RWPE2 (cell line): ENCODE measurements around the gene ELMOD3.

ENCODE experiments used
- ATAC-seq: fragments of 200-7000 bp; cut with Tn5 transposase; 3 replicates; pipeline ENCODE4 v1.9.1; 2021; ENCODE audit warnings: low read depth
- DNase-seq: peaks from one replicate; pipeline ENCODE4 v3.0.0-alpha.2; 2020; ENCODE audit warnings: low spot score
- H3K27ac ChIP-seq: fragments of 450-650 bp; 2 replicates; pipeline ENCODE4 v1.5.1; 2017; ENCODE audit warnings: mild to moderate bottlenecking; ENCODE audit not compliant: poor library complexity, severe bottlenecking
- H3K27me3 ChIP-seq: fragments of 250-450 bp; sonication (Bioruptor Pico); 2 replicates; pipeline ENCODE4 v1.5.1; 2021; ENCODE audit warnings: mild to moderate bottlenecking, moderate library complexity; ENCODE audit not compliant: insufficient read depth, poor library complexity, severe bottlenecking
- H3K36me3 ChIP-seq: fragments of 250-450 bp; sonication (Bioruptor Pico); 2 replicates; pipeline ENCODE4 v1.5.1; 2020; ENCODE audit warnings: low read depth, mild to moderate bottlenecking, moderate library complexity
- H3K4me1 ChIP-seq: fragments of 250-450 bp; sonication (Bioruptor Pico); 2 replicates; pipeline ENCODE4 v1.5.1; 2021; ENCODE audit warnings: mild to moderate bottlenecking, moderate library complexity; ENCODE audit not compliant: insufficient read depth, poor library complexity, severe bottlenecking
- H3K4me3 ChIP-seq: fragments of 250-450 bp; sonication (Bioruptor Pico); 2 replicates; pipeline ENCODE4 v1.5.1; 2021; ENCODE audit warnings: mild to moderate bottlenecking, moderate library complexity; ENCODE audit not compliant: severe bottlenecking
- H3K9me3 ChIP-seq: fragments of 250-450 bp; sonication (Bioruptor Pico); 2 replicates; pipeline ENCODE4 v1.5.1; 2021; ENCODE audit warnings: mild to moderate bottlenecking, moderate library complexity; ENCODE audit not compliant: severe bottlenecking
- CTCF ChIP-seq: fragments of 450-650 bp; IDR thresholded peaks from one replicate; pipeline ENCODE4 v1.5.1; 2017; ENCODE audit warnings: mild to moderate bottlenecking, moderate library complexity; ENCODE audit not compliant: poor library complexity, severe bottlenecking

The ELMOD3 gene

GRCh38 chr2:85325466-85325811 lies 29.1 kb upstream of the ELMOD3 start:
- no peak for TF ChIP-seq CTCF
- ATAC-seq, result no peak
- Histone ChIP-seq H3K36me3 (peaks cover 64% of the 10 kb centered on the region), H3K4me3 (peak overlapping the region; percentile 52), H3K4me1 (peaks cover 10% of the 10 kb centered on the region), H3K27me3 (no peaks in the 10 kb centered on the region), H3K9me3 (no peaks in the 10 kb centered on the region), H3K27ac (no peak overlapping the region)
- no peak for DNase-seq

GRCh38 chr2:85326406-85327159 lies 28.0 kb upstream of the ELMOD3 start:
- no peak for TF ChIP-seq CTCF
- DNase-seq (no peak), ATAC-seq (0 out of 3 replicates have a peak, but pooled peaks have one; percentile 2)
- no peaks in the 10 kb centered on the region for H3K9me3 ChIP-seq
- no peaks in the 10 kb centered on the region for H3K27me3 ChIP-seq
- peaks cover 53% of the 10 kb centered on the region for H3K36me3 ChIP-seq
- H3K27ac ChIP-seq, result peak overlapping the region; percentile 50
- H3K4me3 ChIP-seq, result peak overlapping the region; percentile 52
- H3K4me1 ChIP-seq, result peaks cover 10% of the 10 kb centered on the region

- Histone ChIP-seq H3K4me3 (peak overlapping the region; percentile 52), H3K27me3 (no peaks in the 10 kb centered on the region), H3K36me3 (peaks cover 46% of the 10 kb centered on the region), H3K4me1 (peaks cover 10% of the 10 kb centered on the region), H3K27ac (peak overlapping the region; percentile 50), H3K9me3 (no peaks in the 10 kb centered on the region)
- peak; percentile 40 for ATAC-seq
- no peak for DNase-seq
- no peak for TF ChIP-seq CTCF
Observed at GRCh38 chr2:85327160-85327821, 27.3 kb upstream of the ELMOD3 start.

- ATAC-seq (peak; percentile 94), DNase-seq (peak; percentile 90)
- H3K27me3 ChIP-seq, result no peaks in the 10 kb centered on the region
- peak within 1 kb of the TSS; percentile 50 for H3K27ac ChIP-seq
- H3K4me1 ChIP-seq, result peaks cover 10% of the 10 kb centered on the region
- H3K9me3 ChIP-seq, result no peaks in the 10 kb centered on the region
- H3K36me3 ChIP-seq, result peaks cover 39% of the 10 kb centered on the region
- TF ChIP-seq CTCF, result no peak
- peak within 1 kb of the TSS; percentile 52 for H3K4me3 ChIP-seq
Observed at GRCh38 chr2:85327822-85328617, 26.5 kb upstream of the ELMOD3 start, which contains the start of gene TGOLN2. TGOLN2 (minus strand) TSS chr2:85327989; CDS start chr2:85327962, 27 bp downstream.
